PC-9 (cell line): ENCODE results near the gene HMGB1.

Experiments
- CTCF ChIP-seq: fragments of 200-600 bp; sonication (generic); conservative IDR thresholded peaks from 2 replicates; pipeline ENCODE4 v1.6.1; 2017; ENCODE audit warnings: mixed run types, antibody characterized with exemption, mild to moderate bottlenecking, moderate library complexity
- EZH2 ChIP-seq: fragments of 200-600 bp; sonication (generic); IDR thresholded peaks from 2 replicates; pipeline ENCODE4 v1.8.0; 2017; ENCODE audit warnings: antibody characterized with exemption, low read depth

DNA sequence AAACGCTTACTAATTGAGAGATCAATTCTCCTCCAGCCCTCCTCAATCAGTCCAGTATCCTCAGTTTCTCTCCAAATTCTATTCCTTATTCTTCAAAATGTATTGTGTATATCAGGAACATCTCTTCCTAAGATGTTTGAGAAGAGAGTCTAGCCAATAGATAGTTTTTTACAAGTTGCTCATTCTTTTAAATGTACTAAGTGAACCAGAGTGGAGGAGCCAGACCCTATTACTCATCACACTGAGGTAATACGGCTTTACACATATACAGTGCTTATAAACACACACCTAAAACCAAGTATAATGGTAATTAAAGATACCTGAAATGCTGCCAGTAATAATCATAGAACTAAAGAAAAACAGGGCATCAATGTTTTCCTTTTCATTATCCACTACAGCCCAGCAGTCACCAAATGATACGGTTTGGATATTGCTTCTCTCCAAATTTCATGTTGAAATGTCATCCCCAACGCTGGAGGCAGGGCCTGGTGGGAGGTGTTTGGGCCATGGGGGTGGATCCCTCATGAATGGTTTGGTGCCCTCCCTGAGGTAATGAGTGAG is 45.2 kb upstream of the HMGB1 start:
- TF ChIP-seq EZH2 (no peak), CTCF (no peak)
